CD4-positive, alpha-beta T cell treated with Interleukin-15 for 4 hours (primary cell): ENCODE data around the gene ARL6IP1.

Source experiments
- DNase-seq: peaks from one replicate; pipeline ENCODE4 v3.0.0-alpha.2; 2020; ENCODE audit warnings: low spot score

The ARL6IP1 gene

DNA sequence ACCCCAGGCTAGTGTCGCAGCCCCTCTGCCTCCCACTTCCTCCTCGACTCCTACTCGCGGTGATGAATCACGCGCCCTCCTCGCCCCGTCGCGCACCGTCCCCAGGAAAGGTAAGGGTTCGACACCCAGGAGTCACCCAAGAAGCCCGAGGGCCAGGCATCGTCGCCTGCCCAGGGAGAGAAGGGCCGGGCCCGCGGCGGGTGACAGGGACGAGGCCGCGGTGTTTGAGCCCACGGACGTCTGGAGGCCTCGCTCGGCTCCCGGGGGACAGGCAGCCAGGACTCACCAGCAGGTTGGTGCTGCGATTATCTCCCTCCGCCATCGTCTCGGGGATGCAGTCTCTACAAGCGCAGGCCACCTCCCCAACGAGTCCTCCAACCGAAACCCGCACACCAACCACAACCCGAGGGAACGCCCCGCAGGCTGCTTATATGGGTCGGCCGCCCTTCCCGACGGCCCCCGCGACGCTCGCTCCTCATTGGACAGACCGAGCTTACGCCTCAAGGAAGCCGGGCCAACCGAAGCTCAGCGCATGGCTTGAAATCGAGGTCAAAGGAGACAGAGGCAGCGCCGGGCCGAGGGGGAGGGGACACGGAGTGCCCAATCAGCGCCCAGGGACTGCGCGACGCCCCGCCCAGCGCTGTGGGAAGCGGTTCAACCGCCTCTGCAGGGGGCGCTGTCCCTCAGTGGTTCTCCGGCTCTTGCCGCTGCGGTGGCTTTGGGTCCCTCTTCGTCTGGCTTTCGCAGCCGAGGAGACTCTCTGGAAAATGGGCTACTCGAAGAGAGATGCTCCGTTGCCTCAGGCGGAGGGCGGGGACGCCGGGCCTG lies at the start of gene ARL6IP1:
TSS of gene ARL6IP1 (minus strand) at position 405 of the 828 bp plus-strand sequence. CDS start at position 322, 83 bp downstream.
- DNase-seq: peak; percentile 99

DNA sequence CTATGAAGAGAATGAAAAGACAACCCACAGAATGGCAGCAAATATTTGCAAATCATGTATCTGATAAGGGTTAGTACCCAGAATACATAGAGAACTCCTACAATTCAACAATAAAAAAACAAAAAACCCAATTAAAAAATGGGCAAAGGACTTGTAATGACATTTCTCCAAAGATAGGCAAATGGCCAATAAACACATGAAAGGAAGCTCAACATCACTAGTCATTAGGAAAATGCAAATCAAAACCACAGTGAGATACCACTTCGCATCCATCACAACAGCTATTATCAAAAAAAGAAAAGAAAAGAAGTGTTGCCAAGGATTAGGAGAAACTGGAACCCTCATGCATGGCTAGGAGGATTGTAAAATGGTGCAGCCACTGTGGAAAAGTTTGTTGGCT lies 45.1 kb upstream of the ARL6IP1 start:
- DNase-seq: no peak

DNA sequence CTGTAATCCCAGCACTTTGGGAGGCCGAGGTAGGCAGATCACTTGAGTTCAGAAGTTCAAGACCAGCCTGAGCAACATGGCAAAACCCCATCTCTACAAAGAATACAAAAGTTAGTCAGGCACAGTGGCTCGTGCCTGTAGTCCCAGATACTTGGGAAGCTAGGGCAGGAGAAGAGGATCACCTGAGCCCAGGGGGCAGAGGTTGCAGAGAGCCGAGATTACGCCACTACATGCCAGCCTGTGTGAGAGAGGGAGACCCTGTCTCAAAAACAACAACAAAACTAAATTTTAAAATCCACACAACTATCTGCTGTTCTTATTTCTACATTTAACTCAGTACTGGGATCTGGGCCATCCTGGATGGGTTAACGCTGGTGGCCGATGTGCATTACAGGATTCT lies 41.2 kb upstream of the ARL6IP1 start:
- DNase-seq: no peak

DNA sequence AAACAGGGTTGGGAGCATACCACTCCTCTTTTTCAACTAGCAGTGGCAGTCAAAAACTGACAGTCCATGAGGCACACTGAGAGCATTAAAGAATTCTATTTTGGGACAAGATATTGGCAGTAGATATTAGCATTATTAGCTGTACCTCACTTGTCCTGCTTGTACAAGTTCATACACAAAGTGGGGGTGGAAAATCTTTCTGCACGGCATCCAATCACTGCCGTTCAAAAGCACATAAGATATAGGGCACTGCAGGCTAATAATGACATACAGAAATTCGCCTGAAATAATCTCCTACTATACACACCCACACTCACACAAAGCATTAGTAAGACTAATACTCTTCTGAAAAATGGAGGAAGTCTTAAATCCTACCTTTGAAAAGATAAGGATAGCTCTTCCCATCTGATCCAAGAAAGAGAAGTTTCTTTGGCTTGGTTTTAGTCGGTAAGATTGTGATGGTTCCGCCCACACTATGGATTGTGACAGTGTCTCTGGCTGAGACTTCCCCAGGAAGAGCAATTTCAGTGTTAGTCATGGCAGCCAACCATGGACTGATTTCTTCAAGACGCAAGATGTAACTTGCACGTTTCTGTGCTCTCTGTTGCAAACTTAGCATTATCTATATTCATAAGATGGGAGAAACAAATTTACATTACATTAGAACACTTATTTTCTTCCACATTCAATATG lies 40.6 kb upstream of the ARL6IP1 start:
- no peak for DNase-seq

DNA sequence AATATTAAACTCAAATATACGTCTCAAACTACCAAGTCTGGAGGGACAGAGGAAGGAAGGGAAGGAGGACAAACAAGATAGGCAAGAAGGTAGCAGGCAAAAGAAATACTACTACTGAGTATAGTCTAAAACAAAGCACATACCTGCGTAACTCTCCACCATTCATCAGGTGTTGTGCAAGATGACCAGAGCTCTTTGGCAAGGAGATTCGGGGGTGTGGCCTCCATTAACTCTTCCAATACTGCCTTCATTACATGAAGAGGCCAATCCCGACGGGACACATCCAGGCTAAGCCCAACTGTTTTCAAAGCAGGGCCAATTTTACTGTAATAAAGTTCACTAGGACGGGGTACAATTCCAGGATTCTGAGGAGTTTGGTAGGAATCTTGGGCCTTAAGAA lies 38.2 kb upstream of the ARL6IP1 start:
- no peak for DNase-seq

DNA sequence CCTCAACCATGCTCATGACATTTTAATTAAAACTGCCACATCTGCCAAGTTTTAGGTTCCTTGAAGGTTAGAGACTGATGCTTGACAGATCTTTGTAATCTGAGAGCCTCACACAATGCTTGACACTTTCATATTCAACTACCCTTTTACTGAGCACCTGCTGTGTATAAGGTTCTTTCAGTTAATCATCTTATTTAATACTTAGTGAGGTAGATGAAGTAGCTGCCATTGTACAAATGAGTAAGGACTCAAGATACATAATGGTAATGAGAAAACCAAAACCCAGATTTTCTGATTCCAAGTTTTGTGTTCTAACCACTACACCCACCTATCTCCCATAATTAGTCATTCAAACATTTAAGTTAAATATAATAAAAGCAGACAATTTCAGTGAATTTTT lies 35.4 kb upstream of the ARL6IP1 start:
- no peak for DNase-seq

DNA sequence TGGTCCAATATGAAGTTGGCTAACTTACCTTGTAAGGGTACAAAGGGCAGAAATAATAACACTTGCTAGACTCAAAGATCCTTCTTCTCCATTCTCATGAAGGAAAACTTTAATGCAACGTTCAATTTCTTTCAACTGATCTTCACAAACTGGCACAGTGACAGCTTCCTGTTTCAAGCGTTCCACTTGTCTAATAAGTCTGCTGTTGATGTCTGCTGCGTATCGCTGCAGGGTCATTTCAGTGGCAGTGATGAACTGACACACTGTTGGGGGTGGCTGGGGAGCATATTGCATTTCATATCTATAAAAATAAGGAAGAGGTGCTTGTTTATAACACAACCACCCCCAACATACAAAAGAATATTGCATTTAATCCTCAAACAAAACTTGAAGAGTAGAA lies 33.5 kb upstream of the ARL6IP1 start:
- no peak for DNase-seq

DNA sequence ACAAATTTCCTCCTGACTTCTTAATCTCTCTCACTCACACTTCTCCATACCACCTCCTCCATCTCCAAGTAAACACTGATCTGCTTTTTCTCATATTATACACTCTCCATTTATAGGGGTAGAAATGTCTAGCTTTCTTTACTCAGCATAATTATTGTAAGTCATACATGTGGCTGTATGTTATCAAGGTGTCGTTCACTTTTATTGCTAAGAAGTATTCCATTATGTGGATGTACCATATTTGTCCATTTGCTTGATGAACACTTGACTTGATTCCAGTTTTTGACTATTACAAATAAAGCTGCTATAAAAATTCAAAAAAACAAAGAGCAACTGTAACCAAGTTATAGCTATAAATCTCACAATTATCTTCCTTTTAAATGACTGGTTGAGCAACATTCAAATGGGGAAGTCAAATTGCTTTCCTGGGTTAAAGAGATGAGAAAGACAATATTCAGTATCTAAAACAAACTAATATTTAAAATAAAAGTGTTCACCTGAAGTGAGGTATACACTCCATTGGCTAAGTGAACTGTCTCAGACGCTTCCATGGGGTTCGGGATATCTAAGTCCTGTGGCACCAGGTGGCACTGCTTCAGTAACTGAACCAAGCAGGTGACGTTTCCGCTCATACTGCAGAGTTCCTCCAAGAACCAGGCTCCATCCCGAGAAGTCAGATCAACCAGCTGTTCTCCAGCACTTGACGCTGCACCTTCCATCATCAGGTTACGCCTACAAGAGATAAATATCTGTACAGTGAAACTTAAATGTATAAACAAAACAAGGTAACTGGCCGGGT lies 32.6 kb upstream of the ARL6IP1 start:
- DNase-seq: no peak

DNA sequence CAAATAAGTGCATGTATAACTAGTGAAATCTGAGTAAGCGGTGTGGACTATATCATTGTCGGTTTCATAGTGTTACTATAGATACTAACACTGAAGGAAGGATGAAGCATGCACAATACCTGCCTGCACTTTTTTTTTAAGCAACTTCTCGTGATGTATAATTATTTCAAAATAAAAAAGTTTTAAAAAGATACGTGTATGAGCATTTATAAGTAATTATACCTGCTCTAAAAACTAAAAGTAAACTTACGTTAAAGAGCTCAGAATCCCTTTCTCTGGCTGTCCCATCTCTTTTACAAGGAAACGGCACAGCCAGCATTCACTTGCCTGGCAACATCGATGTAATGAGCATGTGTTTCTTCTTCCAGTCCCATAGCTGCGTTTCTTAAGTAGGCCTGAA lies 31.3 kb upstream of the ARL6IP1 start:
- DNase-seq: no peak

DNA sequence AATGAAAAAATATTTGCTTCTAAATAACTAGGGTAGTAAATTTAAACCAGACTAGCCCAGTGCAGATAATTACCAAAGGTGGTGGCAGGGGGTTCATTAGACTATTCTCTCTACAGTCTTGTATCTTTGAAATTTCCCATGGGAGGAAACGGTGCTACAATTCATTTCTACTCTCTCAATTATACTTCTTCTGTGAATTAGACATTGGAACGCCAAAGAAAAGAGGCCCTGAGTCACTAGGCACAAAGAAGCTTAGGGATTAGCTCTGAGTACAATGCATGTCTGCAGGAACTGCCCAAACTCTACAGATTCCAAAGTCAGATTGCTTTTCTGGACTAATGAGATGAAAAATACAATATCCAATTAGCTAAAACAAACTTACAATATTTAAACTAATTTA lies 30.7 kb upstream of the ARL6IP1 start:
- no peak for DNase-seq

DNA sequence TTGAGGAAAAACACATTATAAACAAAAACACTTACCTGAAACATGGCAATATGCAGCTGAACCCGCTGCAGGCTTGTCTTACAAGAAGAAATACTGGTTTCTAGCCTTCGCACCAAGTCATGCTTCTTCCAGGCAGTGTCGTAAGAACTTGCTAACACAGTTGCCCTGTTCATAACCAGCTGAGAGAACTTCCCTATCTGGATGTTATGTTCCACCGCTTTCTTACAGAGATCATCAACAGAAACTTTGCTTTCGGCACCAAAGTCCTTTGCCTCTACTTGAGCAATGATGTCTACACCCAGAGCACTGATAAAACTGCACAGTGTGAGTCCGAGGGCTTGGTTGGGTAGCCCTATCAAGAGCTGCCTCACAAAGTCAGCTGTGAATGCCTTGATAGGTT lies 27.9 kb upstream of the ARL6IP1 start:
- no peak for DNase-seq

DNA sequence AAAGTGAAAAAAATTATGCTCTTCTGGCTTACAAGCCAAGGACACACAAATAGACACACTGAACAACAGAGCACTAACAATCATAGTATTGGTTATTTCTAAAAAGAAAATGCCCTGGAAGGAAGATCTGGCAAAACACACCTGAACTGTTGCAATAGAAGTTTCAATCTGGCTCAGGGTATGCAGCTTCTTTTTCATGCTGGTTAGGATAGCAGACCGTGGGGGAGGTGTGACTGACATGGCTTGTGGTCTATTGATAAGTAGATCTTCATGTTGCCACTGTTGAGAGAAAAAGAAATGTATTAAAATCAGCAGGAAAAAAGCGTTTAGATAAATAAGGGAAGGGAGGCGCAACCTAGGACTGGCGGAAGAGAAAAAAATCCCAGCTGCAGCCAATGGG lies 26.5 kb upstream of the ARL6IP1 start:
- no peak for DNase-seq

DNA sequence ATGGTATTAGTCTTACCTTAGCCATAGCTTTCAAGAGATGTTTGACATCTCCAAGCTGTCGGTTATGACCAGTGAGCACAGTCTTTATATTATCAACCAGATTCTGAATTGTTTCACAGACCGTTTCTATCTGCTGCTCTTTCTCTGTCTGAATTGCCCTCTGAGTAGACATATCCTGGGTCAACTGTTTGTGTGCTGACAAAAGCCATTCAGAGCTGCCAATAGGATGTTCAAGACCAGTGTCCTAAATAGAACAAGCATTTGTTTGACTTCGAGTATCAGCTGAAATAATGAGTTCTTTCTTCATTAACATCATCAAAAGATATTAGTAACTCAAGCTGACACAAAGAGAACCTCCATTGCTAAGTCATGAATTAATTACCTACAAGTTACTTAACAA lies 14.9 kb upstream of the ARL6IP1 start:
- no peak for DNase-seq

DNA sequence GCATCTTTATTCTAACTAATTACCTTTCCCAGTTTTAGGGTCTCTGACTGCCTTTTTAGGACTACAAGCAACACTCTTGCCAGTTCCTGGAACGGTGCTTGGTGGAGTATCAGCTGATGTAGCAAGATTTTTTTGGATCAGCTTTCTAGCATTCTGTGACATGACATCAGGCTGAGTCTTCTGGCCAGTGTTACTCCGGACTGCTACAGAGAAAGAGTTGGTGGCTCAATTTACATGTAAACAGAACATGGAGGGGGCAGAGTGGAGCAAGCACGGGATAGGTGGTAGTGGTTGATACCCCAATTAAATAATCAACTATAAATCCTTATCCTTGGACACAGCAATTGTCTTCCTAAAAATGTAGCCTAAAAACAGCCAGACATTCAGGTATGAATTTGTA lies 10.6 kb upstream of the ARL6IP1 start:
- DNase-seq: no peak

DNA sequence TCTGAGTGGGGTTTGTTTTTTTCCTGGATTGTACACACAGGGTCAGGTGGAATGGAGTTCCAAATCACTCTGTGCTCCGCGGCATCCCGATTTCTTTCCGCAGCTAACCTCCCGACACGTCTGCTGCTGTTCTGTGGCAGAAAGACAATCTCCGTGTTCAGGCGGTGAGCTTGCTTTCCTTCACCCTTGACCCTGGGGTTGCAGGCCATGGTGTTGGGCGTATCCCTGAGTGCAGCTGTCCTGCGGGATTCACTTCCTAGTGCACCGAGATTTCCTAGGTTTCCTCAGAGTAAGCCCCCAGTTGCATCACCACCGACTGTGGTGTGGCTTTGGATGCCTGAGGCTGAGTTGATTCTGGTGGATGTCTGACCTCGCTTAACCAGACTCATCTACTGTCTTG lies 7.8 kb upstream of the ARL6IP1 start:
- no peak for DNase-seq

DNA sequence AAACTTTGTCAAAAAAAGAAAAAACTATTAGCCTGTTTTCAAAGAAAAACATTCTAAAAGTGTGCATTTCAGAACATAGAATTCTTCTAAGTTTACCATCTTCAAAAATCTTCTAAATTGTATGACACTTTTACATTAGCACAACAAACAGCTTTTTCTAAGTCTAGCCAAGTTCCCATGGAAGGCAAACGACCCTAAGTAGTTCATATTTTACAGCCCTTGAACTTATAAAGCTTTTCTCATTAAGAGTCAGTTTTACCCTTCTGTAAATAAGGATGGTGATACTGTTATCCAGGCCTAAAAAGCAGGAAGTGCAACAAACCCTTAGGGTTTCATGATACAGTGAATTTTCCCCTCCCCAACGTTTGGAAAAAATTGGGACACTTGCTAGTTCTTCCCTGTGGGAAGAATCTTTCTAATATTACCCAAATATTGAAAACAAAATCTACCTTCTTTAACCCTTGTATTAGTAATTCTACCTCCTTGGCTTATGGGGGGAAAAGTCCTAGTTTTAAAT lies 4.0 kb upstream of the ARL6IP1 start:
- DNase-seq: no peak

DNA sequence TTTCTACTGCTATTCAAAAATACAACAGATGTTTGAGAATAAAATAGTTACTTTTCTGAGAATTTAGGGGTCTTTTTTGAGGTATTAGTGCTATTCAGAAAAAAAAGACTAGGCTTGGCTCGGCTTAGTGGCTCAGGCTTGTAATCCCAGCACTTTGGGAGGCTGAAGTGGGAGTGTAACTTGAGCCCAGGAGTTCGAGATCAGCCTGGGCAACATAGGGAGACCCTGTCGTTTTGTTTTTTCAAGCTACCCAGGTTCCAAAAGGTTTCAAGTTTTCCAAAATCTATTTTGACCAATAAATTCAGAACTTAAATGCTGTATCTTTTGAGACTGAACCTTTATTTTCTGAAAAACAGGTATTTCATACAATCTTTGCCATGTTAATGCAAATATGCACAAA lies 3.2 kb upstream of the ARL6IP1 start:
- DNase-seq: no peak

DNA sequence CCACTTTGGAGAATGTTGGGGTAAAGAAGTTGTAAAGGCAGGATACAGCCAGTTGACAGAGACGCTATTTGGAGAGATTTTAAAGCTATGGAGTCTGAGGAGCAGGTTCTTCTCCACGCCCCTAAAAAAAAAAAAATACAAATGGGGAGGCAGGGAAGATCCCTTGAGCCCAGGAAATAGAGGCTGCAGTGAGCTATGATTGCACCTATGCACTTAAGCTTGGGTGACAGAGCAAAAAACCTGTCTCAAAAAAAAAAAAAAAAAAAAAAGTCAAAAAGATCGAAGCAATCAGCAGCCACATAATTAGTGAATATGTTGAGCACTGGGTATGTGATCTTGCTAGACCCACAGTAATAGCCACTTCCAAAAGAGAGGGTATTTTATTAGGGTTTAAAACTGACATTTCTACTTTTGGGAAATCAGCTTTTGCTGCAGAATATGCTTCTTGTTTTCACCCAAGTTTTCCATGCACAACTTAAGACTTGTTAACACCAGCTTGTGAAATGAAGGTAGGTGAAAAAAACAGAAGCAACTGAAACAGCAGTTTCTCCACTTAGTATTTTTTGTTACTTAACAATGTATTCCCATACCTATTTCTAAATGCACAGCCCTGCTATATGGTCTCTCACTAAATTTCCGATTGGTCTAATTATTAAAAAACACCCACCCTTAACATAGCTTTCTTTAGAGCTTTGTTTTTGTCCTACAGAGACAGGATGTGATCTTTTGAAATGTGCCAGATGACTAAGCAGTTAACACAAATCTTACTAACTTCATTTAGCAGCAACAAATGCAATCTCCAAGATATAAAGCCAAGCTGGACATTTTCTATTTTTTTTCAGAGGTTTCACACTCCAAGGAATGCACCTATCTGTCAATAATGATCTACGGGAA lies 2.5 kb upstream of the ARL6IP1 start:
- no peak for DNase-seq

DNA sequence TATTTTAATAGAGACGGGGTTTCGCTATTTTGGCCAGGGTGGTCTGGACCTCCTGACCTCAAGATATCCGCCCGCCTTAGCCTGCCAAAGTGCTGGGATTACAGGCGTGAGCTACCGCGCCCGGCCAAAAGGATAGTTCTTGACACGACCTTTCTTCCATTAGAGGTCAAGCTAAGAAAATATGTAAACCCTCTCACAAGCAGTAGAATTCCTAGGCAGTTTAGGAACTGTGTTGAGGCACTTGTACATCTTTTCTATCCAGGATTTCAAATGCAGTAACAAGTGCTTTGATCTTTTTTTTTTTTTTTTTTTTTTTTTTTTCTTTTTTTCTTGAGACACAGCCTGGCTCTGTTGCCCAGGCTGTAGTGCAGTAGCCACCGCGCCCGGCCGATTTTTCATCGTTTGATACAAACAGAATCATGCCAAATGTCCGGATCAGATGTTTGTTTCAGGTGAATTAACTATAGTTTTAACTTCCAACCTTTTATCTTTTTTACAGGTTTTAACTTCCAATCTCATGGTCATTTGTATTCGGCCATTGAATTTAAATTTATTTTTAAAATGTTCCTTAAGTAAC lies 1.5 kb upstream of the ARL6IP1 start:
- DNase-seq: no peak

DNA sequence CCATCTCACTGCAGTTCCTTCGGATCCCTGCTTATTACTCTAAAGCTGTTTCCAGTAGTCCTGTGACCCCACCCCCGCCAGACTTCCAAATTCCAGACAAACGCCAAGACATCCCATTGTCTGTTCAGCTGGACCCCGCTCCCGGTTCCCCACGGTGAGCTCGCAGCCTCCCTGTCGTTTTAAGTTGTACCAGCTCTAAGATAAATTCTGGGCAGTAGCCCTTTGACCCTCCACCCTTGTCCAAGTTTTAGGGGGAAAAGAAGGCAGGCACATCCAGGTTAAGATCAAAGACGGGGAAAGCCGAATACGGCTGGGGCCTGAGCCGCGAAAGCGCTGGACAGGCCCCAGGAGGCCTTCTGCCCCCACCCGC lies 589 bp downstream of the ARL6IP1 start:
- no peak for DNase-seq

DNA sequence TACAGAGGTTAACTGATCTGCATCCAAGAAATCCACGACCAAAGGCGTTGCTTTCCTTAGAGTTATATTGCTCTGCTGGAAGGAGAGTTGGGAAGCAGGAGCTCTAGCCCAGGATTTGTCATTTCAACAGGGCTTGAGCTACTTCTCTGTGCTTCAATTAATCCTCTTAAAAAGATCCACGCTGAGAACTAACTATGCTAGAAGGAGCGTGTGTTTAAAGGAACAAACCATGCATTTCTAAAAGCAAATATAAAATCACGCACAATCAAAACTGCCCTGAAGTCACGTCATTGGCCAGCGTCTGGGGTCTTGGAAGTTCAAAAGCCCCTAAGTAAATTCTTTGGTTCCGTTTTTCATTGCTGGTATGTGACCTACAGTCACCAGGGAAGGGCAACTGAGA lies 1.1 kb downstream of the ARL6IP1 start:
- no peak for DNase-seq
